K562 (cell line): ENCODE results near the gene PRKCB. TPM values are rescaled to one million over a fixed set of nuclear protein-coding genes. Genes with fewer than 3 reads are reported as not detected.

Experiments used
- ATAC-seq: fragments of 200-7000 bp; cut with Tn5 transposase; 3 replicates; pipeline ENCODE4 v1.9.1; 2020; ENCODE audit warnings: moderate library complexity
- BruUV-seq: library from RNA; stranded (reverse); fragments of 400-500 nt; replicated peaks from 2 replicates; lab custom pipeline; 2021; lab: Mats Ljungman, UMichigan
- CTCF ChIA-PET: fragments of 300-600 bp; formaldehyde crosslinking; extraction: SDS; loops from one replicate; lab custom pipeline; 2021; ENCODE audit warnings: low intra/inter-chr PET ratio; lab: Yijun Ruan, JAX
- POLR2A ChIA-PET: fragments of 300-600, 350-650 bp; sonication (Branson Sonifier 250); formaldehyde crosslinking; extraction: SDS; loops from one replicate; lab custom pipeline; 2021; ENCODE audit warnings: antibody characterized with exemption, inconsistent platforms; lab: Yijun Ruan, JAX
- DNase-seq, 4 experiments: peaks; one replicate each; pipeline versions ENCODE4 v3.0.0 to v3.0.0-alpha.2; 2011 to 2018; ENCODE audit warnings: low spot score in 3 of 4, mixed read lengths in 3 of 4; ENCODE audit errors: extremely low read depth in 1 of 4
- FAIRE-seq: peaks from 2 replicates; lab custom pipeline; 2011; peaks lifted over from hg19 to GRCh38; lab: Jason Lieb, UNC
- H2AFZ ChIP-seq: 2 replicates; pipeline ENCODE4 v1.6.0; 2011; ENCODE audit warnings: low read depth, low read length, control low read depth, inconsistent platforms
- H3K27ac ChIP-seq: fragments of 200-600 bp; 3 replicates; pipeline ENCODE4 v1.8.0; 2011; ENCODE audit warnings: low read depth, mild to moderate bottlenecking, control low read depth, inconsistent platforms, low read length, moderate library complexity, mixed read lengths; ENCODE audit errors: extremely low read depth
- H3K27me3 ChIP-seq, 2 experiments: fragments of 300-600 bp in 1 of 2; 2 replicates in 1 of 2; 3 replicates in 1 of 2; pipeline versions ENCODE4 v1.6.0 to v1.8.0; 2011; ENCODE audit warnings: inconsistent platforms in 2 of 2, low read length in 2 of 2, mild to moderate bottlenecking in 1 of 2, mixed read lengths in 1 of 2, moderate library complexity in 1 of 2; ENCODE audit not compliant: control insufficient read depth in 2 of 2, insufficient read depth in 2 of 2
- H3K36me3 ChIP-seq: fragments of 300-600 bp; 3 replicates; pipeline ENCODE4 v1.8.0; 2011; ENCODE audit warnings: mild to moderate bottlenecking, low read length, inconsistent platforms; ENCODE audit not compliant: control insufficient read depth, insufficient read depth
- H3K4me1 ChIP-seq, 2 experiments: fragments of 200-600 bp in 1 of 2; replicated peaks in 1 of 2; 2 replicates in 1 of 2; 3 replicates in 1 of 2; pipeline versions ENCODE4 v1.5.1 to v1.8.0; 2011; ENCODE audit warnings: inconsistent platforms in 2 of 2, low read length in 2 of 2, mild to moderate bottlenecking in 1 of 2, mixed read lengths in 1 of 2, moderate library complexity in 1 of 2; ENCODE audit not compliant: control insufficient read depth in 2 of 2, insufficient read depth in 2 of 2
- H3K4me2 ChIP-seq: 2 replicates; pipeline ENCODE4 v1.6.1; 2011; ENCODE audit warnings: low read length, control low read depth, inconsistent platforms, mixed read lengths; ENCODE audit not compliant: insufficient read depth
- H3K4me3 ChIP-seq: fragments of 200-600 bp; sonication (generic), shearing (Covaris generic); 2 replicates; pipeline ENCODE4 v1.5.1; 2016; ENCODE audit warnings: control low read depth, inconsistent platforms
- H3K79me2 ChIP-seq: fragments of 200-600 bp; 3 replicates; pipeline ENCODE4 v1.8.0; 2011; ENCODE audit warnings: low read length, inconsistent platforms; ENCODE audit not compliant: control insufficient read depth, insufficient read depth
- H3K9ac ChIP-seq, 2 experiments: 2 replicates each; pipeline versions ENCODE4 v1.6.0 to v1.6.1; 2011; ENCODE audit warnings: low read depth in 2 of 2, low read length in 2 of 2, control low read depth in 1 of 2, inconsistent platforms in 1 of 2, mild to moderate bottlenecking in 1 of 2, mixed read lengths in 1 of 2; ENCODE audit not compliant: insufficient read depth in 1 of 2
- H3K9me1 ChIP-seq: one replicate; pipeline ENCODE4 v1.6.0; 2011; ENCODE audit warnings: inconsistent platforms, mild to moderate bottlenecking, low read length, moderate library complexity; ENCODE audit not compliant: control insufficient read depth, insufficient read depth
- H3K9me3 ChIP-seq: replicated peaks from 2 replicates; pipeline ENCODE4 v1.5.1; 2011; ENCODE audit warnings: low read depth, low read length, inconsistent platforms; ENCODE audit not compliant: control insufficient read depth, insufficient read depth
- H4K20me1 ChIP-seq: replicated peaks from 2 replicates; pipeline ENCODE4 v1.6.1; 2011; ENCODE audit warnings: low read length, inconsistent platforms, mixed read lengths; ENCODE audit not compliant: control insufficient read depth, insufficient read depth
- CAMTA2 ChIP-seq: fragments of 250-450 bp; sonication (Bioruptor Pico); conservative IDR thresholded peaks from 2 replicates; pipeline ENCODE4 v1.5.1; 2022
- DPF2 ChIP-seq: fragments of 450-650 bp; IDR thresholded peaks from 2 replicates; pipeline ENCODE4 v1.6.1; 2016
- EHMT2 ChIP-seq: fragments of 450-650 bp; IDR thresholded peaks from 2 replicates; pipeline ENCODE4 v1.6.1; 2018; ENCODE audit warnings: antibody characterized with exemption
- KDM1A ChIP-seq, 2 experiments: fragments of 450-650 bp; IDR thresholded peaks; 2 replicates each; pipeline ENCODE4 v1.6.1; 2016; ENCODE audit warnings: mild to moderate bottlenecking in 2 of 2
- KLF13 ChIP-seq: fragments of 450-650 bp; IDR thresholded peaks from 2 replicates; pipeline ENCODE4 v1.6.1; 2016; ENCODE audit warnings: missing genetic modification characterization, low read depth, mild to moderate bottlenecking, missing compliant biosample characterization, moderate library complexity, borderline replicate concordance
- NUFIP1 ChIP-seq: fragments of 450-650 bp; IDR thresholded peaks from 2 replicates; pipeline ENCODE4 v1.6.1; 2018; ENCODE audit not compliant: partially characterized antibody
- POLR2B ChIP-seq: fragments of 450-650 bp; IDR thresholded peaks from 2 replicates; pipeline ENCODE4 v1.6.1; 2018; ENCODE audit warnings: low read depth; ENCODE audit not compliant: partially characterized antibody
- PPARD ChIP-seq: fragments of 250-450 bp; sonication (Bioruptor Pico); IDR thresholded peaks from 2 replicates; pipeline ENCODE4 v1.8.0; 2022; ENCODE audit warnings: inconsistent platforms, mild to moderate bottlenecking, moderate library complexity
- RBM14 ChIP-seq: fragments of 200-400 bp; formaldehyde crosslinking; IDR thresholded peaks from 2 replicates; pipeline ENCODE4 v1.6.1; 2018; ENCODE audit warnings: low read depth, mild to moderate bottlenecking, low read length, moderate library complexity, borderline replicate concordance; ENCODE audit not compliant: insufficient read depth
- SMAD4 ChIP-seq: fragments of 250-450 bp; sonication (Bioruptor Pico); conservative IDR thresholded peaks from 2 replicates; pipeline ENCODE4 v1.8.0; 2021; ENCODE audit warnings: inconsistent platforms, mild to moderate bottlenecking, moderate library complexity
- SMARCA5 ChIP-seq: fragments of 450-650 bp; IDR thresholded peaks from 2 replicates; pipeline ENCODE4 v1.6.1; 2016
- TAL1 ChIP-seq: fragments of 450-650 bp; IDR thresholded peaks from 2 replicates; pipeline ENCODE4 v1.6.1; 2016; ENCODE audit warnings: mild to moderate bottlenecking
- ZNF133 ChIP-seq: fragments of 250-450 bp; sonication (Bioruptor Pico); IDR thresholded peaks from 2 replicates; pipeline ENCODE4 v1.4.0; 2020; ENCODE audit warnings: mild to moderate bottlenecking
- ZNF134 ChIP-seq: fragments of 250-450 bp; sonication (Bioruptor Pico); conservative IDR thresholded peaks from 2 replicates; pipeline ENCODE4 v1.4.0; 2020
- ZNF696 ChIP-seq: fragments of 250-450 bp; sonication (Bioruptor Pico); conservative IDR thresholded peaks from 2 replicates; pipeline ENCODE4 v1.4.0; 2020; ENCODE audit warnings: mild to moderate bottlenecking, moderate library complexity
- WGBS: fragments of 100-300 bp; shearing (Covaris generic); methylation state at CpG from one replicate; pipeline ENCODE4 v1.1.6; 2016; ENCODE audit warnings: low coverage, mixed read lengths; ENCODE audit not compliant: insufficient coverage; ENCODE audit errors: missing lambda C conversion rate; 5-methylcytosine and 5-hydroxymethylcytosine counted together
- in situ Hi-C: fragments of 300-500 bp; cut with MboI; formaldehyde crosslinking; loops from 4 replicates; pipeline ENCODE4 v1.15.0; 2018; ENCODE audit warnings: inconsistent platforms, mixed read lengths
- intact Hi-C: fragments of 100-400 bp; cut with micrococcal nuclease; formaldehyde crosslinking; loops from 2 replicates; pipeline ENCODE4 v1.14.2; 2022
- polyA plus RNA-seq, 8 experiments: library from polyadenylated mRNA; depleted of rRNA in 4 of 8; stranded (reverse) in 5 of 8; unstranded in 3 of 8; fragments of >200 nt; fragmentation: Nextera tagmentation in 2 of 8; fragmentation: Illumina TruSeq in 1 of 8; extraction: Ambion mirVana in 2 of 8; extraction: Trizol in 1 of 8; gene quantifications; 2 replicates each; pipeline versions ENCODE4 v1.2.1 to v1.2.3, GENCODE V29; 2011 to 2014; ENCODE audit warnings: inconsistent platforms in 1 of 8, missing spikeins in 1 of 8
- total RNA-seq, 7 experiments: library from RNA; depleted of rRNA in 6 of 7; stranded (reverse); fragments of >200 nt in 6 of 7; fragmentation: Illumina TruSeq in 2 of 7; extraction: Trizol in 2 of 7; gene quantifications; 2 replicates each; pipeline versions ENCODE4 v1.2.1 to v1.2.3, GENCODE V29; 2011 to 2021; ENCODE audit warnings: low replicate concordance in 1 of 7
- TF ChIP-seq, protein P1 (sequence below): IDR thresholded peaks from 2 replicates; pipeline ENCODE4 v1.6.1; 2012; ENCODE audit warnings: low read depth, low read length, improper control_type of control experiment, borderline replicate concordance
- TF ChIP-seq, protein P2 (sequence below), 2 experiments: IDR thresholded peaks; 2 replicates each; pipeline ENCODE4 v1.6.1; 2012; ENCODE audit warnings: improper control_type of control experiment in 2 of 2, low read depth in 2 of 2, low read length in 2 of 2, borderline replicate concordance in 1 of 2
- TF ChIP-seq, protein P3 (sequence below): fragments of 450-650 bp; IDR thresholded peaks from 2 replicates; pipeline ENCODE4 v1.6.1; 2016; ENCODE audit warnings: mild to moderate bottlenecking
- TF ChIP-seq, protein P4 (sequence below): fragments of 250-450 bp; sonication (Bioruptor Pico); IDR thresholded peaks from 2 replicates; pipeline ENCODE4 v1.8.0; 2021; ENCODE audit warnings: moderate library complexity, mild to moderate bottlenecking, inconsistent platforms

PRKCB gene
- total and polyA plus RNA-seq, 9 of the 15 experiments (the other 6 are each of a cell fraction or from before 2014, with no cell fraction given) = 49.9 to 276 (median 148) TPM

DNA sequence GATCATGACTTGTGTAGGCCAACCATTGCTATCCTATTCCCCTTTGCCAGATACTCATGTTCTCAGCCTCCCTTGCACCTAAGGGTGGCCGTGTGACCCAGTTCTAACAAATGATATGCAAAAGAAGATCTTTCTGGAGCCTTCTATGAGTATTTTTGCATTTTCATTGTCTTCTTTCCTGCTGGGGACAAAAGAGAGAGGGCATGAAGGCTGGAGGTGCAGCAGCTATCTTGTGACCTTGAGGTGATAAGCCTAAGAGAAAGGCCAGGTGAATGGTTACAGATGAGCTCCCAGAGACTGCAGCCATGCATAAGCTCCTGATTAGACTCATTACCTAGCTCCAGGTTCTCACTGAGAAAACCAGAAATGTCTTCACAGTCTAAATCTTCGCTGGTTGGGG, 38.8 kb upstream of the PRKCB start:
- Histone ChIP-seq H3K27me3 (no peaks in the 10 kb centered on the region), H3K9ac (no peak overlapping the region), H3K9me1 (no peaks in the 10 kb centered on the region), H4K20me1 (no peaks in the 10 kb centered on the region), H3K4me3 (no peak overlapping the region), H3K4me1 (no peaks in the 10 kb centered on the region; a peak in 1 of 5 replicates), H3K79me2 (no peaks in the 10 kb centered on the region), H3K36me3 (no peaks in the 10 kb centered on the region), H2AFZ (no peak overlapping the region), H3K9me3 (no peaks in the 10 kb centered on the region), H3K27ac (no peak overlapping the region), H3K4me2 (no peak overlapping the region)
- in situ Hi-C loops (no loop called here), intact Hi-C loops (no loop called here)
- WGBS = 35% methylated on average over 2 of the region's 2 CpGs
- no TSS peak for BruUV-seq
- CTCF ChIA-PET = no interaction called here
- DNase-seq (no peak), FAIRE-seq (no peak), ATAC-seq (no peak)
- POLR2A ChIA-PET = interaction anchor here (0.6 to 0.8 kb wide), 4 partner anchors 9 to 1719 kb away, joined by 3 to 5 read pairs (median 3); no protein-coding TSS in a partner anchor
- TF ChIP-seq SMAD4 (CRISPR knock-in tag) = no peak
- no peak for TF ChIP-seq SMARCA5
- no peak for TF ChIP-seq ZNF133
- no peak for TF ChIP-seq TAL1
- TF ChIP-seq KLF13 (tag) = no peak
- TF ChIP-seq RBM14 = no peak
- no peak for TF ChIP-seq ZNF134 (CRISPR knock-in tag)
- TF ChIP-seq, protein P1, sequence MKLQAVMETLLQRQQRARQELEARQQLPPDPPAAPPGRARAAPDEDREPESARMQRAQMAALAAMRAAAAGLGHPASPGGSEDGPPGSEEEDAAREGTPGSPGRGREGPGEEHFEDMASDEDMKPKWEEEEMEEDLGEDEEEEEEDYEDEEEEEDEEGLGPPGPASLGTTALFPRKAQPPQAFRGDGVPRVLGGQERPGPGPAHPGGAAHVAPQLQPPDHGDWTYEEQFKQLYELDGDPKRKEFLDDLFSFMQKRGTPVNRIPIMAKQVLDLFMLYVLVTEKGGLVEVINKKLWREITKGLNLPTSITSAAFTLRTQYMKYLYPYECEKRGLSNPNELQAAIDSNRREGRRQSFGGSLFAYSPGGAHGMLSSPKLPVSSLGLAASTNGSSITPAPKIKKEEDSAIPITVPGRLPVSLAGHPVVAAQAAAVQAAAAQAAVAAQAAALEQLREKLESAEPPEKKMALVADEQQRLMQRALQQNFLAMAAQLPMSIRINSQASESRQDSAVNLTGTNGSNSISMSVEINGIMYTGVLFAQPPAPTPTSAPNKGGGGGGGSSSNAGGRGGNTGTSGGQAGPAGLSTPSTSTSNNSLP = no peak
- TF ChIP-seq POLR2B = no peak
- TF ChIP-seq, protein P2, sequence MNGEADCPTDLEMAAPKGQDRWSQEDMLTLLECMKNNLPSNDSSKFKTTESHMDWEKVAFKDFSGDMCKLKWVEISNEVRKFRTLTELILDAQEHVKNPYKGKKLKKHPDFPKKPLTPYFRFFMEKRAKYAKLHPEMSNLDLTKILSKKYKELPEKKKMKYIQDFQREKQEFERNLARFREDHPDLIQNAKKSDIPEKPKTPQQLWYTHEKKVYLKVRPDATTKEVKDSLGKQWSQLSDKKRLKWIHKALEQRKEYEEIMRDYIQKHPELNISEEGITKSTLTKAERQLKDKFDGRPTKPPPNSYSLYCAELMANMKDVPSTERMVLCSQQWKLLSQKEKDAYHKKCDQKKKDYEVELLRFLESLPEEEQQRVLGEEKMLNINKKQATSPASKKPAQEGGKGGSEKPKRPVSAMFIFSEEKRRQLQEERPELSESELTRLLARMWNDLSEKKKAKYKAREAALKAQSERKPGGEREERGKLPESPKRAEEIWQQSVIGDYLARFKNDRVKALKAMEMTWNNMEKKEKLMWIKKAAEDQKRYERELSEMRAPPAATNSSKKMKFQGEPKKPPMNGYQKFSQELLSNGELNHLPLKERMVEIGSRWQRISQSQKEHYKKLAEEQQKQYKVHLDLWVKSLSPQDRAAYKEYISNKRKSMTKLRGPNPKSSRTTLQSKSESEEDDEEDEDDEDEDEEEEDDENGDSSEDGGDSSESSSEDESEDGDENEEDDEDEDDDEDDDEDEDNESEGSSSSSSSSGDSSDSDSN (IDR thresholded peaks at IDR 0.05; ENCODE audit: borderline replicate concordance in 1 of 2, low read depth in 2 of 2, low read length in 2 of 2) = no peak
- no peak for TF ChIP-seq EHMT2
- no peak for TF ChIP-seq DPF2
- no peak for TF ChIP-seq NUFIP1
- peak in 1 of 2 experiments; percentile 28; a peak in 1 of 4 replicates for TF ChIP-seq KDM1A (IDR thresholded peaks at IDR 0.05)
- no peak for TF ChIP-seq CAMTA2 (CRISPR knock-in tag)
- TF ChIP-seq, protein P3, sequence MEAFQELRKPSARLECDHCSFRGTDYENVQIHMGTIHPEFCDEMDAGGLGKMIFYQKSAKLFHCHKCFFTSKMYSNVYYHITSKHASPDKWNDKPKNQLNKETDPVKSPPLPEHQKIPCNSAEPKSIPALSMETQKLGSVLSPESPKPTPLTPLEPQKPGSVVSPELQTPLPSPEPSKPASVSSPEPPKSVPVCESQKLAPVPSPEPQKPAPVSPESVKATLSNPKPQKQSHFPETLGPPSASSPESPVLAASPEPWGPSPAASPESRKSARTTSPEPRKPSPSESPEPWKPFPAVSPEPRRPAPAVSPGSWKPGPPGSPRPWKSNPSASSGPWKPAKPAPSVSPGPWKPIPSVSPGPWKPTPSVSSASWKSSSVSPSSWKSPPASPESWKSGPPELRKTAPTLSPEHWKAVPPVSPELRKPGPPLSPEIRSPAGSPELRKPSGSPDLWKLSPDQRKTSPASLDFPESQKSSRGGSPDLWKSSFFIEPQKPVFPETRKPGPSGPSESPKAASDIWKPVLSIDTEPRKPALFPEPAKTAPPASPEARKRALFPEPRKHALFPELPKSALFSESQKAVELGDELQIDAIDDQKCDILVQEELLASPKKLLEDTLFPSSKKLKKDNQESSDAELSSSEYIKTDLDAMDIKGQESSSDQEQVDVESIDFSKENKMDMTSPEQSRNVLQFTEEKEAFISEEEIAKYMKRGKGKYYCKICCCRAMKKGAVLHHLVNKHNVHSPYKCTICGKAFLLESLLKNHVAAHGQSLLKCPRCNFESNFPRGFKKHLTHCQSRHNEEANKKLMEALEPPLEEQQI = no peak
- TF ChIP-seq ZNF696 = no peak
- TF ChIP-seq, protein P4, sequence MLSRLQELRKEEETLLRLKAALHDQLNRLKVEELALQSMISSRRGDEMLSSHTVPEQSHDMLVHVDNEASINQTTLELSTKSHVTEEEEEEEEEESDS (CRISPR knock-in tag) = no peak
- no peak for TF ChIP-seq PPARD (CRISPR knock-in tag)
